ENCODE measurements around the gene HOXB7.

DNA sequence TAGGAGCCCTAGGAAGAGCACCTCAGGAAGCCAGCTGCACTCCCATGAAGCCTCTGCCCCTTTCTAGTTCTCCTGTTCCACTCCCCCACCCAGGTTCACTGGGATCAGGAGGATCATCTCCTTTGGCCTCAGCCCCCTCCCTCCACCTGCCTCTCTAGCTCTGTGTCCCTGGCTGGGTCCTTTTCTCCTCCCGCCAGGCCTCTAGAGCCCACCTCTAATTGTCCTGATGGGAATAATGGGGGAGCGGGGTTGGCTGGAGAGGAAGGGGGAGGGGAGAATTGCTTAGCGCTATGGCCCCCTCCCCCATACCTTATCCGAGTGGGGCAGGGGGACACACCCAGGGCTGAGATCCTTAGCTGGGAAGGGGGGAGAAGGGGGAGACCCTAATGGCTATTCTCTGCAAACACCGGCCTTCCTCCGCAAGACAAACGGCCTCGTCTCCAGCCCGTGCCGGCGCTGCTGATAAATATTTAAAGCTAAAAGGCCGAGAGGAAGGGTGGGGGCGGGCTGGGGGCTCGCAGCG lies 997 bp downstream of the HOXB7 start:
- TF ChIP-seq POLR2A (IDR thresholded peaks at IDR 0.05; ENCODE audit: low read depth, low read length), result no peak
- no peak for TF ChIP-seq TAF1 (IDR thresholded peaks at IDR 0.05; ENCODE audit: borderline replicate concordance, low read depth, low read length)

All from GM12892 (cell line).